Sigmoid colon (tissue), 7 donors: ENCODE measurements around the gene RABGAP1L. TPM values are rescaled to one million over a fixed set of nuclear protein-coding genes. Genes with fewer than 3 reads are reported as not detected.

Source experiments
- DNase-seq: peaks from one replicate; pipeline ENCODE4 v3.0.0-alpha.2; 2019
- H3K27ac ChIP-seq, 4 donors: fragments of 200-600 bp; sonication (generic); one replicate each; pipeline ENCODE4 v1.5.1; 2016 to 2019; ENCODE audit warnings: mild to moderate bottlenecking in 1 of 4
- H3K27me3 ChIP-seq, 3 donors: fragments of 200-600 bp; sonication (generic); one replicate each; pipeline ENCODE4 v1.5.1; 2019; ENCODE audit warnings: mild to moderate bottlenecking in 1 of 3
- H3K36me3 ChIP-seq, 4 donors: fragments of 200-600 bp; sonication (generic); one replicate each; pipeline ENCODE4 v1.5.1; 2016 to 2019
- H3K4me1 ChIP-seq, 4 donors: fragments of 200-600 bp; sonication (generic); one replicate each; pipeline ENCODE4 v1.5.1; 2017 to 2019
- H3K4me3 ChIP-seq, 4 donors: fragments of 200-600 bp; sonication (generic); one replicate each; pipeline ENCODE4 v1.5.1; 2017 to 2019; ENCODE audit warnings: mild to moderate bottlenecking in 2 of 4, moderate library complexity in 1 of 4
- H3K9me3 ChIP-seq, 4 donors: fragments of 200-600 bp in 3 of 4; sonication (generic) in 3 of 4; one replicate each; pipeline versions ENCODE4 v1.5.1 to v1.6.1; 2013 to 2019
- EP300 ChIP-seq, 4 donors: sonication (generic); formaldehyde crosslinking; IDR thresholded peaks; one replicate each; pipeline ENCODE4 v1.6.1; 2017; ENCODE audit warnings: antibody characterized with exemption in 4 of 4
- POLR2A ChIP-seq, 2 donors: fragments of 450-650 bp; IDR thresholded peaks; one replicate each; pipeline ENCODE4 v1.6.1; 2016; ENCODE audit warnings: antibody characterized with exemption in 2 of 2, mild to moderate bottlenecking in 2 of 2, moderate library complexity in 2 of 2
- POLR2AphosphoS5 ChIP-seq, 4 donors: sonication (generic); formaldehyde crosslinking; IDR thresholded peaks; one replicate each; pipeline ENCODE4 v1.6.1; 2017; ENCODE audit warnings: antibody characterized with exemption in 4 of 4
- WGBS, 2 donors: extraction: QIAGEN DNeasy Blood & Tissue Kit; methylation state at CpG; one replicate each; pipeline ENCODE4 v1.1.7; 2013; 5-methylcytosine and 5-hydroxymethylcytosine counted together
- intact Hi-C: fragments of 100-400 bp; cut with DNase I; formaldehyde crosslinking; loops from one replicate; pipeline ENCODE4 v1.15.1; 2023
- polyA plus RNA-seq, 3 donors: library from polyadenylated mRNA; stranded (reverse); fragments of 200-250 nt; gene quantifications; one replicate each; pipeline ENCODE4 v1.2.3, GENCODE V29; 2013
- total RNA-seq, 4 donors: library from RNA; depleted of rRNA; stranded (reverse); fragments of >200 nt; gene quantifications; one replicate each; pipeline ENCODE4 v1.1.0, GENCODE V29; 2016
- TF ChIP-seq, protein P1 (sequence below), 4 experiments: fragments of 450-650 bp in 3 of 4; fragments of 200-600 bp in 1 of 4; IDR thresholded peaks; one replicate each; pipeline ENCODE4 v1.5.1; 2016 to 2019; ENCODE audit warnings: antibody characterized with exemption in 4 of 4, mild to moderate bottlenecking in 3 of 4, moderate library complexity in 2 of 4
- donor health status: healthy with polysubstance abuse.
- donor health status: Bipolar disorder and iron deficiency.
- donor health status: healthy.

RABGAP1L gene
- total and polyA plus RNA-seq, 7 donors = 25.2 to 42.9 (median 35.4) TPM

DNA sequence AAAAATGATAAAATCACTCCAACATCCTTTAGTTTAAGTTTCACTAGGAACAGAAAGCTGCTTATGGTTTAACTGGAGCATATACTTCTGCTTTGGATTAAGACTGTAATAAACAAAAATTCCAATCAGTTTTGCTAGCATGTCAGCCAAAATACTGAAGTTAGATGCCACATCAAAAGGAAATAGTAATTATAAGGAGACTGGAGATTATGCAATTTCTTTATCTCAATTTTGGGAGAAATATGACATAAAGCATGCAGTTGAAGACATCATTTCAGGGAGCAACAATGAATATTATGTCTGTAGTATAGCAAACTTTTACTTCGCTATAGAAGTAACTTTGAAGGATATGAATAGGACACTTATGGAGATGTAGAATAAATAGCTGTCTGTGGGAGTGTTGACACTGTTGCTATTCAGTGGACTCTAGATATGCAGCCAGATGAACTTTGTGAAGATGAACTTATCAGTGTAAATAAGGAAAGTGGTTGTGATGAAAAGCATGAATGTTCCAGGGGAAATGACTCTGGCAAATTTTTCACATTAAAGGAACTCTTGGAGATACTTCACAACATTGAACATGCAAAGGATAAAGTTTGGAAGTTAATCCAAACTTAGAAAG lies 107.8 kb downstream of the RABGAP1L start:
- no peak overlapping the region for H3K27ac ChIP-seq
- no peak for DNase-seq
- no peaks in the 10 kb centered on the region for H3K36me3 ChIP-seq
- no peaks in the 10 kb centered on the region for H3K27me3 ChIP-seq
- WGBS, 2 donors = 28 to 79% methylated on average over 1 of the region's 1 CpG
- TF ChIP-seq, protein P1, sequence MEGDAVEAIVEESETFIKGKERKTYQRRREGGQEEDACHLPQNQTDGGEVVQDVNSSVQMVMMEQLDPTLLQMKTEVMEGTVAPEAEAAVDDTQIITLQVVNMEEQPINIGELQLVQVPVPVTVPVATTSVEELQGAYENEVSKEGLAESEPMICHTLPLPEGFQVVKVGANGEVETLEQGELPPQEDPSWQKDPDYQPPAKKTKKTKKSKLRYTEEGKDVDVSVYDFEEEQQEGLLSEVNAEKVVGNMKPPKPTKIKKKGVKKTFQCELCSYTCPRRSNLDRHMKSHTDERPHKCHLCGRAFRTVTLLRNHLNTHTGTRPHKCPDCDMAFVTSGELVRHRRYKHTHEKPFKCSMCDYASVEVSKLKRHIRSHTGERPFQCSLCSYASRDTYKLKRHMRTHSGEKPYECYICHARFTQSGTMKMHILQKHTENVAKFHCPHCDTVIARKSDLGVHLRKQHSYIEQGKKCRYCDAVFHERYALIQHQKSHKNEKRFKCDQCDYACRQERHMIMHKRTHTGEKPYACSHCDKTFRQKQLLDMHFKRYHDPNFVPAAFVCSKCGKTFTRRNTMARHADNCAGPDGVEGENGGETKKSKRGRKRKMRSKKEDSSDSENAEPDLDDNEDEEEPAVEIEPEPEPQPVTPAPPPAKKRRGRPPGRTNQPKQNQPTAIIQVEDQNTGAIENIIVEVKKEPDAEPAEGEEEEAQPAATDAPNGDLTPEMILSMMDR (IDR thresholded peaks at IDR 0.05) = no peak
- TF ChIP-seq EP300 (IDR thresholded peaks at IDR 0.05) (no peak), POLR2A (IDR thresholded peaks at IDR 0.05) (no peak), POLR2AphosphoS5 (IDR thresholded peaks at IDR 0.05) (no peak)
- H3K4me3 ChIP-seq = no peak overlapping the region
- no peaks in the 10 kb centered on the region for H3K4me1 ChIP-seq
- no peaks in the 10 kb centered on the region for H3K9me3 ChIP-seq
- intact Hi-C loops = no loop called here

DNA sequence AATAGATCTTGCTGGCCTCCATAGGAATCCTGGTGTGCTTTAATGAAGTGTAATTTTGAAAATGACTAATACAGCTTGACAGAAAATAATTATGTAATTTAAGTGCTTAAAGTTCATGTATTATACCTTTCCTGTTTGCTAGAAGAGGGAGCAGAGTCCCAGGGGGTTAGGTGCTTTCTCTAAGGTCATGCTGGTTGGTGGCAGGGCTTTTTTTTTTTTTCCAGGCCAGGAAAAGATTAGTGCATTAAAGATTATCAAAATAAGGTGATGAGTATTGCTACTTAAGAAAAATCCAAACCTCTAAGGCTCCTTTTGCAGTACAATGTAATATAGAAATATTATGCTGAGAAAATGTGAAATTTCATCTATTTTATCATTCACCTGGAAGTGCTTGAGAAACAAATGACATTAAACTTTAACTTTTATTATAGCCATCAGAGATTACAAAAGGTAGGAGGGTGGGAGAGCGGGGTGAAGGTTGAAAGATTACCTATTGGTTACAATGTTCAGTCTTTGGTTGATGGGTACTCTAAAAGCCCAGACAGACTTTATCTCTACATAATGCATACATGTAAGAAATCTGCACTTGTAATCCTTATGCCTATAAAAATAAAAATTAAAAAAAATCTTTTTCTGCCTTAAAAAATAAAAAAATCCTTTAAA lies 110.8 kb downstream of the RABGAP1L start:
- no peaks in the 10 kb centered on the region for H3K27me3 ChIP-seq
- no peaks in the 10 kb centered on the region for H3K9me3 ChIP-seq
- H3K4me1 ChIP-seq = no peaks in the 10 kb centered on the region
- H3K36me3 ChIP-seq = no peaks in the 10 kb centered on the region
- 23 to 66% methylated on average over 1 of the region's 1 CpG for WGBS, 2 donors
- H3K4me3 ChIP-seq = no peak overlapping the region
- DNase-seq = no peak
- intact Hi-C loops = no loop called here
- no peak overlapping the region for H3K27ac ChIP-seq
- TF ChIP-seq EP300 (IDR thresholded peaks at IDR 0.05) (no peak), POLR2AphosphoS5 (IDR thresholded peaks at IDR 0.05) (no peak)
- TF ChIP-seq, protein P1 (IDR thresholded peaks at IDR 0.05) = no peak

DNA sequence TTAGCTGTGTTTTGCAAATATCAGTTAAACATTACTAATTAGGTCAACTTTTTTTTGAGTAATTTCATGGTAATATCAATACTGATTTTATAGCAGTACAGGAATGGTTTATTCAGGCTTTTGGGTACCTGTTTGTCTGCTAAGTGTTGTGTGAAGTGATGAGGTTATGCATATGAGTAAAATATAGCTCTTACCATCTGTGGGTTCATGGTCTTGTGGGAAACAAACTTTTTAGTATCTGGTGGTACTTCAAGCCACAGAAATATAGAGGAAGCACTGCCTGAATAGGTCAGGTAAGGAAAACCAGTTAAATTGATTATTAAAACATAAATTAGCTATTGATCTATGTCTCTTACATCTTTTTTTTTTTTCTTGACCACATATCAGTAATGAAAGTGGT lies 113.9 kb downstream of the RABGAP1L start:
- Histone ChIP-seq H3K9me3 (no peaks in the 10 kb centered on the region), H3K27ac (no peak overlapping the region), H3K36me3 (no peaks in the 10 kb centered on the region), H3K4me3 (no peak overlapping the region), H3K27me3 (no peaks in the 10 kb centered on the region), H3K4me1 (no peaks in the 10 kb centered on the region)
- no peak for DNase-seq
- intact Hi-C loops = no loop called here
- no peak for TF ChIP-seq EP300 (IDR thresholded peaks at IDR 0.05)
- no peak for TF ChIP-seq POLR2AphosphoS5 (IDR thresholded peaks at IDR 0.05)
- TF ChIP-seq, protein P1 (IDR thresholded peaks at IDR 0.05) = no peak
- no peak for TF ChIP-seq POLR2A (IDR thresholded peaks at IDR 0.05)

DNA sequence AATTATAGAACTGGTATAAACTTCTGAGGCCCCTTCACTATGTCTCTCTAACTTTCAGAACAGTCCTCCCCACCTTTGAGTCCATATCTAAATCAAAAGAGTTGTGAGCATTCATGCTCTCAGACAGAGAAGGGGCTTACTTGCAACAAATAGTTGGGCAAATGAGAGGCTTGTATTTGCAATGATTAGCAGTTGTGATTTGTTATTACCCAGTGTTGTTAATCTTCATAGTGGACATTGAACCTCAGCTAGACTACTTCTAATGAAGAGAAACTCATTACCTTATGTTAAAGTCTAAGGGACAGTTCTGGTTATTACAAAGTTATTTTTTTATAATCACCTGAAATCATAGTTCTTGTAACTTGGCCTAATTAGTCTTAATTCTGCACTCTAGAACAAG lies 114.5 kb downstream of the RABGAP1L start:
- no peak for DNase-seq
- intact Hi-C loops = no loop called here
- no peaks in the 10 kb centered on the region for H3K4me1 ChIP-seq
- TF ChIP-seq, protein P1 (IDR thresholded peaks at IDR 0.05) = no peak
- TF ChIP-seq POLR2AphosphoS5 (IDR thresholded peaks at IDR 0.05) = no peak
- no peak for TF ChIP-seq POLR2A (IDR thresholded peaks at IDR 0.05)
- no peak for TF ChIP-seq EP300 (IDR thresholded peaks at IDR 0.05)
- H3K9me3 ChIP-seq = no peaks in the 10 kb centered on the region
- H3K27ac ChIP-seq = no peak overlapping the region
- no peaks in the 10 kb centered on the region for H3K27me3 ChIP-seq
- no peak overlapping the region for H3K4me3 ChIP-seq
- H3K36me3 ChIP-seq = peaks cover 0 to 5% (median 0%) of the 10 kb centered on the region in 4 donors
